NB4 (cell line): ENCODE measurements around the gene RER1.

Experiments used
- POLR2A ChIP-seq: IDR thresholded peaks from 2 replicates; pipeline ENCODE4 v1.6.1; 2011; ENCODE audit warnings: mild to moderate bottlenecking; ENCODE audit not compliant: insufficient read length; ENCODE audit errors: extremely low read depth
- TF ChIP-seq, protein P1 (sequence below): IDR thresholded peaks from one replicate; pipeline ENCODE4 v1.5.1; 2012; ENCODE audit warnings: low read depth, low read length

DNA sequence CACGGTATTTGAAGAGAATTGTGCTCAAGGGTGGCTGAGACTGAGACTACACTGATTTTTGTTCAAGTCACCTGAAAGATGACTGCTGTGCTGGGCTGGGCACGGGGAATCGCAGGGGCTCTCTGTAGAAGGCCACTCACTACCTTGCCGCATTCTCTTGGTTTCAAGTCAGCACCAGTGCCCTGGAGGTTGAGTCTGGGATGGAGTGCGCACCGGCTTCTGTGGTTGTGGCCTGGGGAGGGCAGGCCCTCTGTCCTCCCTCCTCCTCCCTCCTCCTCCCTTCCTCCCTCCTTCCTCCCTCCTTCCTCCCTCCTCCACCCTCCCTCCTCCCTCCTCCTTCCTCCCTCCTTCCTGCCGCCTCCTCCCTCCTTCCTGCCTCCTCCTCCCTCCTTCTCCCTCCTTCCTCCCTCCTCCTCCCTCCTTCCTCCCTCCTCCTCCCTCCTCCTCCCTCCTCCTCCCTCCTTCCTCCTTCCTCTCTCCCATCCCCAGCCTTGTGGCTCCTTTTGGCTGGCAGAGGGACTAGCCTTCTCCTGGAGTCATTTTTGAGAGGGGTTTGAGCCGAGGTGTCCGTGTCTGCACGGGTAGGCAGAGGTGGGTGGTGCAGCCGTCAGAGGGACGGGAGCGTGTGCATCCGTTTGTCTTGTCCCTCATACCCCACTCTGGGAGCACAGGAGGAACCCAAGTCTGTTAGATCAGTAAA, 9.5 kb downstream of the RER1 start:
- no peak for TF ChIP-seq POLR2A
- TF ChIP-seq, protein P1, sequence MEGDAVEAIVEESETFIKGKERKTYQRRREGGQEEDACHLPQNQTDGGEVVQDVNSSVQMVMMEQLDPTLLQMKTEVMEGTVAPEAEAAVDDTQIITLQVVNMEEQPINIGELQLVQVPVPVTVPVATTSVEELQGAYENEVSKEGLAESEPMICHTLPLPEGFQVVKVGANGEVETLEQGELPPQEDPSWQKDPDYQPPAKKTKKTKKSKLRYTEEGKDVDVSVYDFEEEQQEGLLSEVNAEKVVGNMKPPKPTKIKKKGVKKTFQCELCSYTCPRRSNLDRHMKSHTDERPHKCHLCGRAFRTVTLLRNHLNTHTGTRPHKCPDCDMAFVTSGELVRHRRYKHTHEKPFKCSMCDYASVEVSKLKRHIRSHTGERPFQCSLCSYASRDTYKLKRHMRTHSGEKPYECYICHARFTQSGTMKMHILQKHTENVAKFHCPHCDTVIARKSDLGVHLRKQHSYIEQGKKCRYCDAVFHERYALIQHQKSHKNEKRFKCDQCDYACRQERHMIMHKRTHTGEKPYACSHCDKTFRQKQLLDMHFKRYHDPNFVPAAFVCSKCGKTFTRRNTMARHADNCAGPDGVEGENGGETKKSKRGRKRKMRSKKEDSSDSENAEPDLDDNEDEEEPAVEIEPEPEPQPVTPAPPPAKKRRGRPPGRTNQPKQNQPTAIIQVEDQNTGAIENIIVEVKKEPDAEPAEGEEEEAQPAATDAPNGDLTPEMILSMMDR = no peak
